GM12864 (cell line): Measurements from ENCODE around the gene DDX41.

Source experiments
- DNase-seq: peaks from one replicate; pipeline ENCODE4 v3.0.0-alpha.2; 2011; ENCODE audit warnings: low read depth
- H3K4me3 ChIP-seq: 2 replicates; pipeline ENCODE4 v1.5.1; 2011; ENCODE audit warnings: mild to moderate bottlenecking, low read depth, low read length, control low read depth
- TF ChIP-seq, protein P1 (sequence below): IDR thresholded peaks from 2 replicates; pipeline ENCODE4 v1.5.1; 2011; ENCODE audit warnings: low read depth, mild to moderate bottlenecking, moderate library complexity, low read length, control low read depth, inconsistent platforms; ENCODE audit errors: missing control alignments

The DDX41 gene

DNA sequence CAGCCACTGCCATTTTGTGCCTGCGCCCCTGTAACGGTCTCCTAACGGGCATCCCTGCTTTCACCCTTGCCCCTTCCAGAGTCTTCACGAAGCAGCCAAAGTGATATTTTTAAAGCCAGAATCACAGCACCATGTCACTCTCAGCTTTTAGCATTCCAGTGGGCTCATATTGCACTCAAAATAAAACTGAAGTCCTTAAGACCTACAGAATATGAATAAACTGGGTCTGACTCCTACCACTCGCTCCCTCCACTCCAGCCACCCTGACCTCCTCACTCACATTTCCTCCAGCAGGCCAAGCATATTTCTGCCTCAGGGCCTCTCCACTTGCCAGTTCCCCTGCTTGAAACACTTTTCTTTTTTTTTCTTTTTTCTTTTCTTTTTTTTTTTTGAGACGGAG is 16.9 kb downstream of the DDX41 start:
- TF ChIP-seq, protein P1, sequence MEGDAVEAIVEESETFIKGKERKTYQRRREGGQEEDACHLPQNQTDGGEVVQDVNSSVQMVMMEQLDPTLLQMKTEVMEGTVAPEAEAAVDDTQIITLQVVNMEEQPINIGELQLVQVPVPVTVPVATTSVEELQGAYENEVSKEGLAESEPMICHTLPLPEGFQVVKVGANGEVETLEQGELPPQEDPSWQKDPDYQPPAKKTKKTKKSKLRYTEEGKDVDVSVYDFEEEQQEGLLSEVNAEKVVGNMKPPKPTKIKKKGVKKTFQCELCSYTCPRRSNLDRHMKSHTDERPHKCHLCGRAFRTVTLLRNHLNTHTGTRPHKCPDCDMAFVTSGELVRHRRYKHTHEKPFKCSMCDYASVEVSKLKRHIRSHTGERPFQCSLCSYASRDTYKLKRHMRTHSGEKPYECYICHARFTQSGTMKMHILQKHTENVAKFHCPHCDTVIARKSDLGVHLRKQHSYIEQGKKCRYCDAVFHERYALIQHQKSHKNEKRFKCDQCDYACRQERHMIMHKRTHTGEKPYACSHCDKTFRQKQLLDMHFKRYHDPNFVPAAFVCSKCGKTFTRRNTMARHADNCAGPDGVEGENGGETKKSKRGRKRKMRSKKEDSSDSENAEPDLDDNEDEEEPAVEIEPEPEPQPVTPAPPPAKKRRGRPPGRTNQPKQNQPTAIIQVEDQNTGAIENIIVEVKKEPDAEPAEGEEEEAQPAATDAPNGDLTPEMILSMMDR: no peak
- no peak overlapping the region for H3K4me3 ChIP-seq
- DNase-seq: no peak

DNA sequence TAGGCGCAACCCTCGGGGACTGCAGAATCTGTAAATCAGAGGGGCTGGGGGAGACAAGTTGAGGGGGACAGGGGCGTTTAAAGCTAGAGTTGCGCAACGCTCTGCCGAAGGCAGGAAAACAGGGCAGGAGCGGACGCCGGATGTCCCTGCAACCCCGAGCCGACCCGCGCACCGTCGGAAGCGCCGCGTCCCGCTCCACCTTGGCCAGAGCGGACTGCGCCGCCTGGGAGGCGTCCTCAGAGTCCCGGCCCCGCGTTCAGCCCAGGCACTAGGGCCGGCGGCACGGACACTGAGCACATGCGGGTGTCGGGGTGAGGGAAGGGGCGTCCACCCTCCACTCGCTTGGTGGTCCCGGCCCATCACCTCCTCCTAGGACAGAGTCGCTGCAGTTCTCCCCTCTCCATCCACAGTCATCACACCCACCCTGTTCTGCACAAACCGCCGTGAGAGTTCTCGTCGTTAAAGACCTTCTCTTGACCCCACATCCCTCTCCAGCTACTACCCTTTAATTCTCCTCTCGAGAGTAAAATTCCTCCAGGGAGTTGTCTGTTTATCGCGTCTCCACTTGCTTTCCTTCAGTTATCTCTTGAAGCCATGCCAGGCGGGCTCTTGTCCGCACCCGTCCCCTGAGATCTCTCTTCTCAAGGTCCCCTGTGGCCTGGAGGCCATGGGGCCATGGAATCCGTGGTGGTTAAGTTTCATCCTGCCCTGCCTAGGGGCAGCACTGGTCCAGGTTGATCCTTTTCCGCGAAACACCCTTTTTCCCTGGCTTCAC is 18.6 kb downstream of the DDX41 start:
- peak overlapping the region; percentile 74 for H3K4me3 ChIP-seq
- TF ChIP-seq, protein P1: no peak

DNA sequence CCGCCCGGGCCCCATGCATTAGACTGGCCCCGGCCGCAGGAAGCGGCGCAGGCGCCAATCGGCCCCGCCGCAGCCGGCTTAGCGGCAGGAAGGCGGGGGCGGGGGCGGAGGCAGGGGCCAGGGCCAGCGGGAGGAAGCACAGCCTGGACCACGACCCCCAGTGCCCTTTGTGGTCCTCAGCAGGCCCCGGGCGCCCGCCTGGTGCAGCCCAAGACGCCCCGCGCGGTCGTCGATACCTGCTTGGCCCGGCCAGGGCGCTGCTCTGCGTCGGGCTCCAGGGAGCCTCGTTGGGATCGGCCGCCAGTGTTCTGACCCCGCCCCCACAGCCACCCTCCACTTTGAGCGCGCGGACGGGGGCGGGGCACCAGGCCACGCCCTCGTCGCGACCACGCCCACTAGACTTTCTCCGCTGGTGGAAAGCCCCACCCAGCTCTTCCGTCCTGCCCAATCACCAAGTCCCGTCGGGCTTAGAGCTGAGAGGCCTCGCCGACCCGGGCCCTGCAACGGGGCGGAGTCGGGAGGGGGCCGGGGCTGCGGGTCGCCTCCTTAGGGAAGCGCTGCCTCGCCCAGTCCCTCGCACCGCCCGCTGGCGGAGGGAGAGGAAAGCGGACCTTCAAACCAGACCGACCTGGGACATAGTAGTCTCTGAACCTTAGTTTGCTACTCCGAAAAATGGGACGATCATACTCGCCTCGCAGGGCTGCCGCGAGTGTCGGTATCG is 19.3 kb downstream of the DDX41 start, which contains the start of gene PDLIM7:
Gene PDLIM7, minus strand, starts transcription at position 313 of the 721 bp plus-strand sequence. CDS start 1,092 bp downstream, outside the sequence.
- TF ChIP-seq, protein P1: no peak

More for the DNA sequence above, 18.6 kb downstream of the DDX41 start:
- DNase-seq: no peak

DNA sequence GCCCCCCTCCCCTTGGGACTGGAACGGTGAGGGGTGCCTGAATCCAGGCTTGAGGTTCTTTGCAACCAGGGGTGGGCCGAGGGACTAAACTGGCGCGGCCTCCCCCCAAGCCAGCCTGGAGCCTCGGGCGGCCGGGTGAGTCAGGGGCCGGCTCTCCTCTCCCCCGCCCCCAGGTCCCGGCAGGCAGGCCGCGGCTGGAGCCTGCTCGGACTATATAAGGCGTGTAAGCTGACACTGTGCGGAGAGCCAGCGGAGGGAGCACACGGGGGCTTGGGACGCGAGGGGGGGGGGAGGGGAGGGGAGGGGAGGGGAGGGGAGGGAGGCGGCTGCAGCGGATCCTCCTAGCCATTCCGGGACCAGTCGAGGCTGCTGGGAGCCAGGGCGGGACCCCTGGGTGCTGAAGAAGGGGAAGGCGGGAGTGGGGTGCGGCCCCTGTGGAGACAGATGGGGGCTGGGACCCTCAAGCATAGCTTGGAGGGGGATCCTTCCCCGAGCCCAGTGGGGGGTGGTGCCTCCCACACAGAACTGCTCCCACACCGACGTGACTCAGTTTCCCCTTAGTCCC is 20.0 kb downstream of the DDX41 start:
- peak overlapping the region; percentile 74 for H3K4me3 ChIP-seq
- TF ChIP-seq, protein P1: no peak
- DNase-seq: no peak

More for the DNA sequence above, 19.3 kb downstream of the DDX41 start, which contains the start of gene PDLIM7:
- DNase-seq: peak; percentile 79
- peak within 1 kb of the TSS; percentile 74 for H3K4me3 ChIP-seq

DNA sequence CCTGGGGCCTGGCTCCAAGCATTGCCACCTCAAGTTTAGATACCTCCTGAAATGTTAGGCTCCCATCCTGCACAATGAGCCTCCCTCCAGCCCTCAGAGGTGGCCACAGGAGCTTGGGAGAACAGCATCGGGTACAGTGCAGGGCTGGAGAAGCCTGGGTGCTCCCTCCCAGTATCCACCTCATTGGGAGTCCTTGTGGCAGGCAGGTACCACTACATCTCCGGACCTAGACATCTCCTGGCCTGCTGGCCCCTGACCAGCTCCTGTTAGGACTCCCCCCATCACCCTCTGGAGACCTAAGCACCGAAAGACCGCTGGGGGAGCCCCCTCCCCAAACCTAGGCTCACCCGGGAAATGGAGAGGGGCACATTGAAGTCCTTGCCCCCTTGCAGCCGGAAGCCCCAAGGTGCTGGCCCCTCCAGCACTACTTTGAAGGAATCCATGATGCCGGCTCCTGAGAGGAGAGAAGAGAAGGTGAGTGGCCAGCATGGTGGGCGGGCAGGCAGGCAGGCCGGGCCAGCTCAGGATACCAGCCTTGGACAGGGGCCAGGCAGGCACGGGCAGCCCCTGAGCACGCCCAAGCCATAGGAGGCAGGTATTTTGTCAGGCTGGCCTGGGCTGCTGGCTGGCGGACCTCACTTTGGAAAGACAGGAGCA is 20.6 kb downstream of the DDX41 start:
- peak overlapping the region; percentile 74 for H3K4me3 ChIP-seq
- TF ChIP-seq, protein P1: peak; percentile 43
- DNase-seq: no peak

DNA sequence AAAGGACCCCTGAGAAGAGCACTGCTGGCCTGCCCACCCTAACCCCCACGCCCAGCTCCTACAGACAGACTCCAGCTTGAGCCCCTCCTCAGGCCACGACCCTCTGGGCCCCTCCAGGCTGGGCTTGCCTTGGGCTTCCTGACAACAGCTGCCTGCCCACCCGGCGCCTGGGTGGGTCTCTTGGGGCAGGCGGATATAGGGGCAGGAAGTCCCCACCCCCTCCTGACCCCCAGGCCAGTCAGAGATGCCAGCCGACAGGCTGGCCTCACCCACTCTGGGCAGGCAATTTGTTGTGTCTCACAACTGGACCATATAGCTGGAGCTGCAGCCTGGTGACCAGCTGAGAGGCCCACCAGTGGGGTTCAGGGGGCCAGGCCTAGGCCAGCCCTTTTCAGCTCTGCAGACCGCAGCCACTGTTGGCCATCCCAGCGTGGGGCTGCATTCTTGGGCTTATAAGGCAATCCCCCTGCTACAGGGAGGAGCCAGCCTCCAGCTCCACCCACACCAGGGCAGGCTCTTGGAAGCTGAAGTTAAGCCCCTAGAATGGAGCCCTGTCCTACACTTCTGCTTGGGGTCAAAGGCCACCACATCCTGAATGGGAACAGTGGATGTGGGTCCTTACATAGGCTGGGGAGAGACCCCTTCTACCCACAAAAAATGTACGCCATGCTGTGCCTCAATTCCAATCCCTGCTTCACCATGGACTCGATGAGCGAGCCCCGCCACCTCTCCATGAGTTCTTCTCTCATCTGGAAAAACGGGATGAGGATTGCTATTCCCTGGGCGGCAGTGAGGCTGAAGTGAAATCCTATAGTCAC is 21.3 kb downstream of the DDX41 start:
- no peak overlapping the region for H3K4me3 ChIP-seq
- no peak for DNase-seq
- TF ChIP-seq, protein P1: no peak
